Erythroblast (primary cell): ENCODE data around the gene NRDC.
A peak's percentile ranks its signal among the peaks of the same experiment; 100 is the strongest.

Experiments
- DNase-seq, 2 experiments: peaks; one replicate each; lab custom pipeline; 2025; lab: John Stamatoyannopoulos, UW
- GATA1 ChIP-seq: IDR thresholded peaks from 2 replicates; pipeline ENCODE4 v1.6.1; 2011; ENCODE audit warnings: low read depth, mild to moderate bottlenecking, control low read depth, low read length, moderate library complexity
- POLR2A ChIP-seq: IDR thresholded peaks from 2 replicates; pipeline ENCODE4 v1.6.1; 2011; ENCODE audit warnings: mild to moderate bottlenecking, low read length

NRDC gene

GRCh38 chr1:51867479-51868232 lies 10.9 kb downstream of the NRDC start:
- peak in 1 of 2 experiments; percentile 23 for DNase-seq
- TF ChIP-seq POLR2A (no peak), GATA1 (no peak)

DNA sequence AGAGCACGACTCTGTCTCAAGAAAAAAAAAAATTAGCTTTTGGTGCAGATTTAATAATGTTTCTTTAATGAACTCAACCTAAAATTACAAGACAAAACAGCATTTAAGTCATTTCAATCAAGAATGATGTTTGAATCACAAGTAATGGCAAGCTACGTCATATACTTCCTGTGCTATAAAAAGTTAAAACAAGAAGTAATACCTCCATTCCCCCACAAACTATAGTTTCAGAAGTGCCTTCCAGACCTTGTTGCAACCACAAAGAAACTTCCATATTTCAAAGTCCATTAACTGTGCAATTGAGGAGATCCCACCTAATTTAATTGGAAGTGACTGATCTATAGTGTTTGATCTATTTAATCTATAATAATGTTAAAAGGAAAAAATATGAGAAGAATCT lies 15.1 kb downstream of the NRDC start:
- TF ChIP-seq GATA1 (no peak), POLR2A (no peak)
- no peak for DNase-seq

- DNase-seq: no peak
- TF ChIP-seq POLR2A (no peak), GATA1 (no peak)
These were observed 16.9 kb downstream of the NRDC start for GRCh38 chr1:51861669-51862068.

DNA sequence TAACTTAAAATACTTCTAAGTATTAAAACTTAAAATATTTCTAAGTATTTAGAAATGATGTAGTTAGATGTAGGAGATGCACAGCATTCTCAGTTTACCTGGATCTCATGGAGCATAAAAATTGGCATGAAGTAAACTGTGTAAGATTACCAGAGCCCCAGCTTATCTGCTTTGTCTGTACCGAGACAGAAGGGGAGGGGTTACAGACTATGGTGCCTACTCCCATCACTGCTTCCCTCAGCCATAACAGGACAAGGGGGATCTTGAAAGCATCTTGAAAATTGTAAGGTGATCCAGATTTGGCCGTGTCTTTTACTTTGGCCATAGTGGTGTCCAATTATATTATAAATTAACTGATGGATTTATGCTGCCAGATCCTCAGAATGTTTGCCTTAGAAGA lies 18.8 kb downstream of the NRDC start:
- peak; percentile 49 to 50 for DNase-seq
- no peak for TF ChIP-seq GATA1
- no peak for TF ChIP-seq POLR2A

GRCh38 chr1:51859333-51859732 lies 19.2 kb downstream of the NRDC start:
- no peak for DNase-seq

DNA sequence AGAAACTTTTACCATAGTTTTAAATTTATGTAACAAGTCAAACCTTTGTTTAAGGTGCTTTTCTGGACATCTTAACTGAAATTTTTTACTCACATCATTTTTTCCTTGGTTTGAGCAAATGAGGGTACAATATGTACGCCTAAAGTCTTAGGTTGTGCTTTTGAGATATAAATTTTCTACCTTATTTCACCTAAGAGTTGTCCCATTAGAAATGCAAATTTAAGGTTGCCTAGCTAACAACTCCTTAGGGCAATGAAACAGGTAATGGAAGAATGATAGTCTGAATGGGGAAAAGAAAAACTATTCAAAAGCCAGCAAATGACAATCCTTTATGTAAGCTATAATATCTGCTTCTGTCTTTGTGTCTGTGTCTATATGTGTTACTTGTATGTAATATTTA lies 19.6 kb downstream of the NRDC start:
- TF ChIP-seq GATA1 (no peak), POLR2A (no peak)
- DNase-seq: no peak

More at GRCh38 chr1:51859333-51859732, 19.2 kb downstream of the NRDC start:
- no peak for TF ChIP-seq GATA1

DNA sequence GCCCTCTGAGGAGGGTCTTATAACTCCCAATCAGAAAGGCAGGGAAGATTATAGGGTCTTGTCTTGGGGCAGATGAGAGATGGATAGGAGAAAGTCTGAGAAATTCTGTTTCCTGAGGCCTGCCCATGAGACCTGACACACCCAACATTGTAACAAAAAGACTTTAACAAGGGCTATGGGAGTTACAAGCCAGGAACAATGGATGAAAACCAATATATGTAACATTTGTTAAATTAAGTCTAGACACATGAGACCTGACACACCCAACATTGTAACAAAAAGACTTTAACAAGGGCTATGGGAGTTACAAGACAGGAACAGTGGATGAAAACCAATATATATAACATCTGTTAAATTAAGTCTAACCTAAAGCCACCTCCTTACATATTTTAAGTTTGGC lies 21.8 kb downstream of the NRDC start:
- TF ChIP-seq POLR2A (no peak), GATA1 (no peak)
- no peak for DNase-seq

GRCh38 chr1:51855624-51856023 lies 22.9 kb downstream of the NRDC start:
- DNase-seq: no peak
- TF ChIP-seq POLR2A (no peak), GATA1 (no peak)

DNA sequence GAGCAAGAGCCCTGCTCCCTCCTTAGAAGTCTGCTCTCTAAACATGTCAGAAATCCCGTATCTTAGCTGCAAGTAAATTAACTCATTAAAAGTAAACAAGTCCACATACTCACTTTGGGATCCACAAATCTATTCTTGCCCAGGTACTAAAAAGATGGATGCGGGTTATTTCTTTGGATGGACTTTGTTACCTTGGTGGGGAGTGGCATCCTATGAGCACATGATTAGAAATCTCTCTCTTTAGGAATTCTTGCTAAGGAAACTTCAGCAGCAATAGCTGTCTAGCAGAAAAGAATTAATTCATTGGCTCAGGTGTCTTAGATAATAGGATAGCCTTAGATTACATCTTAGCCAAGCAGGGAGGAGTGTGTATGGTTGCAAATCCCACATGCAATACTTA lies 25.2 kb downstream of the NRDC start:
- TF ChIP-seq GATA1 (no peak), POLR2A (no peak)
- no peak for DNase-seq

GRCh38 chr1:51851882-51852396 lies 26.6 kb downstream of the NRDC start:
- no peak for DNase-seq
- TF ChIP-seq GATA1: no peak

DNA sequence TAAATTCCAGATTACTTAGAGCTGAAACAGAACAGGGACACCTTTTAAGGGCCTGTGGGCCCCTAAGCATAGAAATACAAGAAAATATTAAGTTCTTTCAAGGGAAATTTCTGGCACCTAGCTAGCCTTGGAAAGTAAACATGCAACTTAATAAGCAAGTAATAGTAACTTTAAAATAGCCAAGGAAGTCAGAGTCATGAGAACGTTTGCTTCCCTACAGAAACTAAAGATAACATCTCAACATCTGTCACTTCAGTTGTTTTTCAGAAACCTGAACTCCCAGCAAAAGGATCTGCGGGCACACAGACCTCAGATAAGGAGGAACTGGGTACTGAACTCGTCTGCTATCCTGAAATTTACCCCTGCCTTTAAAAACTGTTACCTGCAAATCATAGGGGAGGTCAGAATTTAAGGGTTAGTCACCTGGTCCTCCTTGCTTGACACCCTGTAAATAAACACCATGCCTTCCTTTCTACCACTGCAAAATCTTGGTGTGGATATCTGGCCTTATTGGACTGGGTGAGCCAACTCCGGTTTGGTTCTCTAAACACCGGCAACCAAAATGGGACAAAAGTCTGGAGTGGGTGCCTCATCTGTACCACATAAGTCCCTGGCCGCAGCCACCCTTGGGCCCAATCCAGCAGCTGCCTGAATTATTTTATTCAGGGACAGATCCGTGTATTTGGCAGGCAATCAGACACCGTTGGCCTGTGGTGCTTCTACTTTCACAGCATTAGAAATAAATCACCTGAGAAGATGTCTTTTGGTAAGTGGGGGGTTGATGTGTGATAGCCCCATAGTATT lies 27.9 kb downstream of the NRDC start:
- DNase-seq: peak; percentile 70 to 85
- no peak for TF ChIP-seq POLR2A
- no peak for TF ChIP-seq GATA1

- DNase-seq: no peak
- no peak for TF ChIP-seq POLR2A
- no peak for TF ChIP-seq GATA1
These were observed 31.1 kb downstream of the NRDC start for GRCh38 chr1:51847294-51847920.

- no peak for DNase-seq
- no peak for TF ChIP-seq GATA1
- no peak for TF ChIP-seq POLR2A
These were observed 34.6 kb downstream of the NRDC start for GRCh38 chr1:51843948-51844347.

DNA sequence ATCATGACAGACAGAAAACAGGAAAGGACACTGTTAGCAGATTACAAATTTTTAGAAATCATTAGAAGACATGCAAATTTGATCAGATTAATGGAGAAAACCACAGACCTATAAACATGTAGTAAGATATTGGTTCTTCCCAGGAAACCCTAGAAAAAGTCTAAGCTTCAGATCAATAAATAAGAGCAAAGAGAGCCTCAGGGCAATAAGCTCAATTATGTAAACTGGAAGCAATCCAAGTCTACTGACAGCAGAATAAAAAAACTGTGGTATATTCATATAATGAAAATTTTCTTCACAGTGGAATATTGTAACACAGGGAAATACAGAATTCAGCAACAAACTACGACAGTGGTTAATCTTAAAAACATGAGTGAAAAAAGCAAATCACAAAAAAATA lies 36.3 kb downstream of the NRDC start:
- DNase-seq: no peak
- TF ChIP-seq GATA1 (no peak), POLR2A (no peak)
